ENCODE results near the gene TMEM247. TPM values are rescaled to one million over a fixed set of nuclear protein-coding genes. Genes with fewer than 3 reads are reported as not detected.

The TMEM247 gene
- total and polyA plus RNA-seq, 2 donors (not counting 3 experiments of a cell fraction or from before 2014, with no cell fraction given): not detected

GRCh38 chr2:46434851-46435273, 44.5 kb upstream of the TMEM247 start:
- H3K36me3 ChIP-seq (ENCODE audit: control insufficient read depth in 2 of 2, extremely low read depth in 1 of 2, insufficient read depth in 2 of 2, low read length in 2 of 2): no peaks in the 10 kb centered on the region
- H3K4me2 ChIP-seq (ENCODE audit: insufficient read depth, low read length): no peak overlapping the region
- H2AFZ ChIP-seq (ENCODE audit: low read depth, low read length): no peak overlapping the region
- no peaks in the 10 kb centered on the region for H3K9me3 ChIP-seq (replicated peaks; ENCODE audit: control insufficient read depth, insufficient read depth, low read length)
- BruUV-seq (replicated peaks): no TSS peak
- dilution Hi-C loops (cut with MboI; ENCODE audit: extremely low pct_ligation_motif_present, low sequenced_read_pairs): no loop called here
- intact Hi-C loops (cut with micrococcal nuclease): no loop called here
- H3K27me3 ChIP-seq (ENCODE audit: control insufficient read depth in 2 of 2, insufficient read depth in 2 of 2, low read length in 2 of 2): peaks cover 39 to 53% of the 10 kb centered on the region in 2 experiments
- FAIRE-seq: no peak
- H3K27ac ChIP-seq (ENCODE audit: insufficient read depth, low read depth, low read length): no peak overlapping the region
- POLR2A ChIA-PET: no interaction called here
- H3K79me2 ChIP-seq (ENCODE audit: control insufficient read depth, insufficient read depth, low read length): no peaks in the 10 kb centered on the region
- CTCF ChIA-PET: interaction anchor here (0.8 kb wide), 1 partner anchor 11 kb away, joined by 3 read pairs; no protein-coding TSS in a partner anchor
- no peak for DNase-seq (ENCODE audit: low read depth, low spot score)
- no peaks in the 10 kb centered on the region for H4K20me1 ChIP-seq (replicated peaks; ENCODE audit: control insufficient read depth, extremely low read depth, insufficient read depth, low read length)
- no peak overlapping the region for H3K4me3 ChIP-seq (replicated peaks in 1 of 3; ENCODE audit: insufficient read depth in 1 of 3, low read depth in 1 of 3, low read length in 3 of 3)
- H3K9ac ChIP-seq (replicated peaks; ENCODE audit: extremely low read depth, insufficient read depth, low read length): no peak overlapping the region
- H3K9me1 ChIP-seq (replicated peaks; ENCODE audit: control insufficient read depth, extremely low read depth, insufficient read depth, low read length): no peaks in the 10 kb centered on the region
- no peaks in the 10 kb centered on the region for H3K4me1 ChIP-seq (ENCODE audit: control insufficient read depth, extremely low read depth, insufficient read depth, low read length)
- TF ChIP-seq JUN (IDR thresholded peaks at IDR 0.05; ENCODE audit: borderline replicate concordance, insufficient read depth, insufficient read length, low read depth) (no peak), POLR2A (IDR thresholded peaks at IDR 0.05; ENCODE audit: low read depth, low read length) (no peak), MAX (IDR thresholded peaks at IDR 0.05; ENCODE audit: insufficient read depth, insufficient read length) (no peak), EZH2 (IDR thresholded peaks at IDR 0.05; ENCODE audit: borderline replicate concordance, low read depth, low read length, severe bottlenecking) (no peak), FOS (IDR thresholded peaks at IDR 0.05; ENCODE audit: borderline replicate concordance, insufficient read depth, low read length) (no peak)

DNA sequence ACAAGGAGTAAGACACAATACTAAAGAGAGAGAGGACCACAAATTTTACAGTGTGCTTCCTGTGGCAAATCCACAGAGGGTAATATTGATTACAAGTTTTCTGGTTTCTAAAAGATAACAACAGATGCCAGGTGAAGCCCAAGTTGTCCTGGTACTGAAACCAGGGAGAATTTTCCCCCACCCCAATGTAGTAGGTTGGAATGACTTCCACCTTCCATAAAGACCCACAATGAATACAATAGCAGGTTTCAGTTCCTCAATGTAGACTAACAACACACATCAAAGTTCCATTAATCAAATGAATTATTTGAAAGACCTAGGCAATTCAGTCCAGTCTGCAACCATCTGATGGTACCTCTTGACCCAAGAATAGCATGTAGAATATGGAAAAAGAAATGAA, 44.0 kb upstream of the TMEM247 start:
- DNase-seq (ENCODE audit: low read depth, low spot score) (no peak), FAIRE-seq (no peak)
- intact Hi-C loops (cut with micrococcal nuclease): no loop called here
- no peaks in the 10 kb centered on the region for H3K36me3 ChIP-seq (ENCODE audit: control insufficient read depth in 2 of 2, extremely low read depth in 1 of 2, insufficient read depth in 2 of 2, low read length in 2 of 2)
- POLR2A ChIA-PET: no interaction called here
- H3K9ac ChIP-seq (replicated peaks; ENCODE audit: extremely low read depth, insufficient read depth, low read length): no peak overlapping the region
- H3K27ac ChIP-seq (ENCODE audit: insufficient read depth, low read depth, low read length): no peak overlapping the region
- no peaks in the 10 kb centered on the region for H3K4me1 ChIP-seq (ENCODE audit: control insufficient read depth, extremely low read depth, insufficient read depth, low read length)
- H3K4me2 ChIP-seq (ENCODE audit: insufficient read depth, low read length): no peak overlapping the region
- no peaks in the 10 kb centered on the region for H4K20me1 ChIP-seq (replicated peaks; ENCODE audit: control insufficient read depth, extremely low read depth, insufficient read depth, low read length)
- dilution Hi-C loops (cut with MboI; ENCODE audit: extremely low pct_ligation_motif_present, low sequenced_read_pairs): no loop called here
- H3K27me3 ChIP-seq (ENCODE audit: control insufficient read depth in 2 of 2, insufficient read depth in 2 of 2, low read length in 2 of 2): peaks cover 40 to 55% of the 10 kb centered on the region in 2 experiments
- H3K79me2 ChIP-seq (ENCODE audit: control insufficient read depth, insufficient read depth, low read length): no peaks in the 10 kb centered on the region
- TF ChIP-seq POLR2A (IDR thresholded peaks at IDR 0.05; ENCODE audit: low read depth, low read length) (no peak), FOS (IDR thresholded peaks at IDR 0.05; ENCODE audit: borderline replicate concordance, insufficient read depth, low read length) (no peak), MAX (IDR thresholded peaks at IDR 0.05; ENCODE audit: insufficient read depth, insufficient read length) (no peak), CTCF (IDR thresholded peaks at IDR 0.05; ENCODE audit: extremely low read depth in 1 of 2, insufficient read depth in 1 of 2, low read depth in 1 of 2, low read length in 2 of 2) (no peak), JUN (IDR thresholded peaks at IDR 0.05; ENCODE audit: borderline replicate concordance, insufficient read depth, insufficient read length, low read depth) (no peak), MYC (IDR thresholded peaks at IDR 0.05; ENCODE audit: low read depth, low read length) (no peak), GATA2 (IDR thresholded peaks at IDR 0.05; ENCODE audit: insufficient read depth, insufficient read length, low read depth, low read length) (no peak), EZH2 (IDR thresholded peaks at IDR 0.05; ENCODE audit: borderline replicate concordance, low read depth, low read length, severe bottlenecking) (no peak), POLR2AphosphoS5 (IDR thresholded peaks at IDR 0.05; ENCODE audit: insufficient read depth, low read depth, low read length) (no peak)
- H3K4me3 ChIP-seq (replicated peaks in 1 of 3; ENCODE audit: insufficient read depth in 1 of 3, low read depth in 1 of 3, low read length in 3 of 3): no peak overlapping the region
- BruUV-seq (replicated peaks): no TSS peak
- no peaks in the 10 kb centered on the region for H3K9me1 ChIP-seq (replicated peaks; ENCODE audit: control insufficient read depth, extremely low read depth, insufficient read depth, low read length)
- no peaks in the 10 kb centered on the region for H3K9me3 ChIP-seq (replicated peaks; ENCODE audit: control insufficient read depth, insufficient read depth, low read length)
- H2AFZ ChIP-seq (ENCODE audit: low read depth, low read length): no peak overlapping the region
- CTCF ChIA-PET: interaction anchor here (0.8 kb wide), 1 partner anchor 11 kb away, joined by 3 read pairs; no protein-coding TSS in a partner anchor
